Measurements from ENCODE around the gene BCL11B. TPM values are rescaled to one million over a fixed set of nuclear protein-coding genes. Genes with fewer than 3 reads are reported as not detected.

BCL11B gene
- total and polyA plus RNA-seq, 10 of the 15 experiments (the other 5 are each of a cell fraction or from before 2014, with no cell fraction given) = 0.38 to 5.5 (median 1.3) TPM

DNA sequence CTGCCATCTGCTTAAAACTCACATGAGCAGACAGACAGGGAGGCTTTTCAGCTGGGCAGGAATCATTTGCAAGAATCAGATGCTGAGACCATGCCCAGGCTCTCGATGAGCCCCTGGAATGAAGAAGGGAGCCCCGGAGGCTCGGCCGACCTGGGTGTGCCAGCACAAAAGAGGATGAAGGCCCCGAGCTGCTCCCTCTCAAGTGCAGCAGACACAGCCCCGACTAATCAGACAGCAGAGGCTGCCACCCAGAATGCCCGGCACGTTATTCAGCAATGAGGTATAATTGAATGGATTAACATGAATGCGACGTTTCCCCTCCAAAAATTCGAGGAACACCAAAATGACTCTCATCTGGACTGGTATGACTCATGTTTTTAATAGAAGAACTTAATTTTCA lies 58.9 kb downstream of the BCL11B start:
- FAIRE-seq (no peak), ATAC-seq (no peak), DNase-seq (ENCODE audit: low read depth, low spot score) (no peak)
- ChIA-PET CTCF (no interaction called here), RAD21 (ENCODE audit: unreplicated experiment) (no interaction called here), POLR2A (no interaction called here), SMC1A (ENCODE audit: uncharacterized antibody, unreplicated experiment) (no interaction called here)
- Histone ChIP-seq H2AFZ (ENCODE audit: control insufficient read depth, low read depth, low read length) (no peak overlapping the region), H3K27me3 (replicated peaks in 1 of 2; ENCODE audit: control insufficient read depth in 2 of 2, insufficient read depth in 2 of 2, low read length in 1 of 2) (no peaks in the 10 kb centered on the region), H3K27ac (ENCODE audit: control insufficient read depth, insufficient read depth) (no peak overlapping the region), H3K36me3 (ENCODE audit: control insufficient read depth in 2 of 2, insufficient read depth in 2 of 2, low read length in 1 of 2) (no peaks in the 10 kb centered on the region), H3K9me3 (replicated peaks; ENCODE audit: control insufficient read depth, insufficient read depth, low read length) (no peaks in the 10 kb centered on the region), H4K20me1 (ENCODE audit: control insufficient read depth, insufficient read depth) (no peaks in the 10 kb centered on the region), H3K79me2 (ENCODE audit: control insufficient read depth, insufficient read depth, low read length) (no peaks in the 10 kb centered on the region), H3K4me3 (no peak overlapping the region), H3K9ac (ENCODE audit: control insufficient read depth, insufficient read depth, low read length) (no peak overlapping the region), H3K4me1 (ENCODE audit: control insufficient read depth, insufficient read depth, low read length) (no peaks in the 10 kb centered on the region), H3K4me2 (ENCODE audit: control insufficient read depth, insufficient read depth) (no peak overlapping the region)
- in situ Hi-C loops (cut with MboI) (no loop called here), intact Hi-C loops (cut with micrococcal nuclease; ENCODE audit: unreplicated experiment) (no loop called here)
- BruUV-seq (replicated peaks) = no TSS peak
- 24% methylated on average over 10 of the region's 11 CpGs for WGBS (ENCODE audit: insufficient coverage, insufficient replicate concordance, low lambda C conversion rate, missing lambda C conversion rate)
- TF ChIP-seq IKZF2 (IDR thresholded peaks at IDR 0.05) = no peak
- no peak for TF ChIP-seq TAF1 (IDR thresholded peaks at IDR 0.05; ENCODE audit: borderline replicate concordance, low read depth, low read length)
- TF ChIP-seq BHLHE40 (IDR thresholded peaks at IDR 0.05; ENCODE audit: borderline replicate concordance in 1 of 2, low read depth in 2 of 2, low read length in 1 of 2) = no peak
- TF ChIP-seq KDM1A (IDR thresholded peaks at IDR 0.05; ENCODE audit: borderline replicate concordance) = no peak
- TF ChIP-seq RAD51 (IDR thresholded peaks at IDR 0.05) = no peak
- TF ChIP-seq CTCF (IDR thresholded peaks at IDR 0.05 in 2 of 3, conservative IDR thresholded peaks at IDR 0.05 in 1 of 3; ENCODE audit: control insufficient read depth in 2 of 3, extremely low read depth in 1 of 3, insufficient read depth in 1 of 3, low read depth in 3 of 3, low read length in 3 of 3) = no peak
- no peak for TF ChIP-seq BRCA1 (IDR thresholded peaks at IDR 0.05; ENCODE audit: low read depth, low read length)
- no peak for TF ChIP-seq CREM (IDR thresholded peaks at IDR 0.05; ENCODE audit: low read depth)
- no peak for TF ChIP-seq ZSCAN29 (IDR thresholded peaks at IDR 0.05)
- TF ChIP-seq ZBED1 (IDR thresholded peaks at IDR 0.05; ENCODE audit: borderline replicate concordance) = no peak
- TF ChIP-seq MEF2A (IDR thresholded peaks at IDR 0.05; ENCODE audit: insufficient read depth, low read depth, low read length) = no peak
- TF ChIP-seq PAX8 (IDR thresholded peaks at IDR 0.05) = no peak
- no peak for TF ChIP-seq MYC (IDR thresholded peaks at IDR 0.05; ENCODE audit: insufficient read depth, insufficient read length, insufficient replicate concordance, low read length, severe bottlenecking)
- TF ChIP-seq NFIC (IDR thresholded peaks at IDR 0.05; ENCODE audit: low read depth, low read length) = no peak
- TF ChIP-seq BMI1 (IDR thresholded peaks at IDR 0.05; ENCODE audit: borderline replicate concordance) = no peak
- TF ChIP-seq RELB (IDR thresholded peaks at IDR 0.05; ENCODE audit: low read depth) = no peak
- TF ChIP-seq, protein P1, sequence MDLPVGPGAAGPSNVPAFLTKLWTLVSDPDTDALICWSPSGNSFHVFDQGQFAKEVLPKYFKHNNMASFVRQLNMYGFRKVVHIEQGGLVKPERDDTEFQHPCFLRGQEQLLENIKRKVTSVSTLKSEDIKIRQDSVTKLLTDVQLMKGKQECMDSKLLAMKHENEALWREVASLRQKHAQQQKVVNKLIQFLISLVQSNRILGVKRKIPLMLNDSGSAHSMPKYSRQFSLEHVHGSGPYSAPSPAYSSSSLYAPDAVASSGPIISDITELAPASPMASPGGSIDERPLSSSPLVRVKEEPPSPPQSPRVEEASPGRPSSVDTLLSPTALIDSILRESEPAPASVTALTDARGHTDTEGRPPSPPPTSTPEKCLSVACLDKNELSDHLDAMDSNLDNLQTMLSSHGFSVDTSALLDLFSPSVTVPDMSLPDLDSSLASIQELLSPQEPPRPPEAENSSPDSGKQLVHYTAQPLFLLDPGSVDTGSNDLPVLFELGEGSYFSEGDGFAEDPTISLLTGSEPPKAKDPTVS (IDR thresholded peaks at IDR 0.05; ENCODE audit: low read depth, low read length) = no peak
